ENCODE results near the gene COL5A1.

The COL5A1 gene

DNA sequence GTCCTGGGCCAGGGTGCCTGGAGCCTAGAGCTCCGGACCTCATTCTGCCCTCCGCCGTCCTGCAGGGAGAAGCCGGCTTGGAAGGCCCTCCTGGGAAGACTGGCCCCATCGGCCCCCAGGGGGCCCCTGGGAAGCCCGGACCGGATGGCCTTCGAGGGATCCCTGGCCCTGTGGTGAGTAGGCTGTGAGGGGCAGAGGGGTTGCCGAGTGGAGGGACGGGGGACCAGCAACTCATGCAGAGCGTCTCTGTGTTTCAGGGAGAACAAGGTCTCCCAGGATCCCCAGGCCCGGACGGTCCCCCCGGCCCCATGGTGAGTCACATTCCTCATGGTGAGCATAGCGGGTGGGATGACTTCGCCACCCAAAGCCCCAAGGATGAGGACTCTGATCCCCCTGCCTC, 177.0 kb downstream of the COL5A1 start:
- no peak for DNase-seq (ENCODE audit: low read depth)

DNA sequence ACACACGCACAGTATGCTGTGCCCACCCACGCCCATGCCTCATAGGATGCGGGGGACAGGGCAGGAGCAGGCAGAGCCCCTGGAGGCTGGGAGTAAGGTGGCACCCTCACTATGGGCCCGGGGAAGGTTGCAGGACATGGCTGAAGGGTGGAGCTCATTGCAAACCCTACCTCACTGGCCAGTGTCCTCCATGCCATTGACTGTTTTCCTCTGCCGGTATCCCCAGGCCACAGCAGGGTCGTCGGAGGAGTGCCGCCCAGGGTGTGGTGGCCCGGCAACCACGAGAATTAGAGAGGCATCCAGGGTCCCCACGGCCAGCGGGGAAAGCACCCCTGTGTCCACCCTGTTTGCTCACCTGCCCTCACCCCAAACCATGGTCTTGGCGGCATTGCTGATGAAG, 179.3 kb downstream of the COL5A1 start:
- no peak for DNase-seq (ENCODE audit: low read depth)

GRCh38 chr9:134822541-134822940, 180.9 kb downstream of the COL5A1 start:
- no peak for DNase-seq (ENCODE audit: low read depth)

DNA sequence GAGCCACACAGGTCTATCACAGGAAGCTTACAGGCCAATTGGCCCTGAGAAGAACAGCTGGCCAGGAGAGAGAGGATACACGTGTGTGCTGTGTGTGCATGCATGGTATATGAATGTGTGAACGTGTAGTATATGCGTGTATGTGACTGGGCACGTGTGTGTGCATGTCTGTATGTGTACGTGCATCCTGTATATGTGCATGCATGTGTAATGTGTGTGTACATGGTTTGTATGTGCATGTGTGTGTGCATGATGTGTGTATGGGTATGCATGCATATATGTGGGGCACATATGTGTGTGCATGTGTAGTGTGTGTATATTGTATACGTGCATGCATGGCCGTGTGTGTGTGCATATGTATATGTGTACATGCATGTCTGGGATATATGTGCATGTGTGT, 182.0 kb downstream of the COL5A1 start:
- DNase-seq (ENCODE audit: low read depth): no peak

- no peak for DNase-seq (ENCODE audit: low read depth)
These were observed 183.0 kb downstream of the COL5A1 start for GRCh38 chr9:134824583-134824982.

DNA sequence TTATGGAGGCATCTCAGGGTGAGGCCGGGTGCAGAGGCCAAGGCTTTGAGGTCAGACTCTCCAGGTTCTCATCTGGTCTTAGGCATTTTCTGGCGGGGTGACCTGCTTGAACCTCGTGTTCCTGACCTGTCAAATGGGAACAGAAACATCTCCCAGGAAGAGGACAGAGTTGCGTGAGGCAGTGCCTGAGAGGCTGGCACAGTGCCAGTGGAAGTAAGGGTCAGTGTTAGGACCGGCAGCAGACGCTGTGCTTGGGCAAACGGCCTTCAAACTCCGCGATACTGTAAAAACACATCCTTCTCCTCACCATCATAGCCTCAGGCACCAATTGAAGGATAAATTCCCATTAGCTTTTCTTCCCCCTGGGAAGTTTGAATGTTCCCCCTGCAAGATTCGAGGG, 183.4 kb downstream of the COL5A1 start:
- no peak for DNase-seq (ENCODE audit: low read depth)

DNA sequence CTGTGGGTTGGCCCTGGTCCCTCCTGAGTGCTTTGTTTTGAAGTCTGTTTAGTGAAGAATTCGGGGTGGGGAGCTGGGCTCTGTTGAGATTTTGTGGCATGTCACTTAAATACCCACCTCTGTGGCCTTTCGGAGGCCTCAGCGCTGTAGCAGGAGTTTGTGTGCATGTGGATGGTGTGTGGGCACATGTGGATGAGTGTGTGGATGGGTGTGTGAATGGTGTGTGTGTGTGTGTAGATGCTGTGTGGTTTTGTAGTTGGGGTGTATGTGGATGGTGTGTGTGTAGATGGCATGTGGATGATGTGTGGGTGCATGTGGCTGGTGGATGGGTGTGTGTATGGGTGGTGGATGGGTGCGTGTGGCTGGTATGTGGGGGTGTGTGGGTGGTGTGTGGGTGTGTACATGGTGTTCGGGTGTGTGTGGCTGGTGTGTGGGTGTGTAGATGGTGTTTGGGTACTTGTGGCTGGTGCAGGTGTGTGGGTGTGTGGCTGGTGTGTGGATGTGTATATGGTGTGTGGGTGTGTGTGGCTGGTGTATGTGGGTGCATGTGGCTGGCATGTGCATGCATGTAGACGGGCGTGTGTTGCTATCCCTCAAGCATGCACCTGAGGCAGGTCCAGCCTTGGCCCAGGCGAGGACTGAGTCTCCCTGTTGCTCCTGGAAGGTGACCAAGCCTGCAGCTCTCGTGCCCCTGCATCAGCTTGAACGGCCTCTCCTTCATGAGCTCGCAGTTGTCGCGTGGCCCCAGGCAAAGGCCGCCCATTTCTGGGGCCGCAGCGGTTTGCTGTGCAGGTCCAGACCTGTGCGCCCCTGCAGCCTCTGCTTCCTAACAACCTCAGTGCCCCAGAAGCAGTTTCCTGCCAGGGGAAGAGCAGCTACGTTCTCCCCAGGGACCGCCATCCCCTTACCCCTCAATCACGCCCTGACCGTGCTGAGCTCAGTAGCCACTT, 185.0 kb downstream of the COL5A1 start:
- no peak for DNase-seq (ENCODE audit: low read depth)

GRCh38 chr9:134827559-134827958, 186.0 kb downstream of the COL5A1 start:
- no peak for DNase-seq (ENCODE audit: low read depth)

GRCh38 chr9:134827993-134828392, 186.4 kb downstream of the COL5A1 start:
- no peak for DNase-seq (ENCODE audit: low read depth)

DNA sequence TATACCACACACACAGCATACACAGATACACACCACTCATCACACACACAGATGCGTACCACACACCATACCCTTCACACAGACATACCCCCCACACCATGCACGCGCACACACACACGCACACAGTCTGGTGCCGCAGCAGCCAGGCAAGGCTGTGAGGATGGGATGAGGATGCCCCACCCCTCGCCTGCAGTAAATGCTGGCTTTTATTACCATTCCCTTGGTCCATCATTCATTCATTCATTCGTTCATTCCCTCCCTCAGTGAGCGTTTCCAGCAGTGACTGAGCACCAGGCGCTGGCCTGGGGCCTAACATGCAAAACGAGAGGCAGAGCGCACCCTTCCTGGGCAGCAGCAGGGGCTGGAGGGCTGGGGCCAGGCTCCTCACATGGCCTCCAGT, 187.3 kb downstream of the COL5A1 start:
- DNase-seq (ENCODE audit: low read depth): no peak

DNA sequence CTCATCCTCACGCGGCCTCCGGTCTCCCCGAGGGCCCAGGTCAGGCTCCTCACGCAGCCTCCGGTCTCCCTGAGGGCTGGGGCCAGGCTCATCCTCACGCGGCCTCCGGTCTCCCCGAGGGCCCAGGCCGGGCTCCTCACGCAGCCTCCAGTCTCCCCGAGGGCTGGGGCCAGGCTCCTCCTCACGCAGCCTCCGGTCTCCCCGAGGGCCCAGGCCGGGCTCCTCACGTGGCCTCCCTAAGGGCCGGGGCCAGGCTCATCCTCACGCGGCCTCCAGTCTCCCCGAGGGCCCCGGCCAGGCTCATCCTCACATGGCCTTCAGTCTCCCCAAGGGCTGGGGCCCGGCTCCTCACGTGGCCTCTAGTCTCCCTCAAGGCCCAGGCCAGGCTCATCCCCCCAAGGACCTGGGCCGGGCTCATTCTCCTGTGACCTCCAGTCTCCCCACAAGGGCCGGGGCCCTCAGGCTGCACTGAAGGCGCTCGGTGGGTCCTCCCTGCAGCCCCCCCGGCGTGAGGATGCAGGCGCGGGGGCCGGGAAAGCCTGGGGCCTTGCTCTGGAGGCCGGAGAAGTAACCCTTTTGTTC, 187.8 kb downstream of the COL5A1 start:
- no peak for DNase-seq (ENCODE audit: low read depth)

DNA sequence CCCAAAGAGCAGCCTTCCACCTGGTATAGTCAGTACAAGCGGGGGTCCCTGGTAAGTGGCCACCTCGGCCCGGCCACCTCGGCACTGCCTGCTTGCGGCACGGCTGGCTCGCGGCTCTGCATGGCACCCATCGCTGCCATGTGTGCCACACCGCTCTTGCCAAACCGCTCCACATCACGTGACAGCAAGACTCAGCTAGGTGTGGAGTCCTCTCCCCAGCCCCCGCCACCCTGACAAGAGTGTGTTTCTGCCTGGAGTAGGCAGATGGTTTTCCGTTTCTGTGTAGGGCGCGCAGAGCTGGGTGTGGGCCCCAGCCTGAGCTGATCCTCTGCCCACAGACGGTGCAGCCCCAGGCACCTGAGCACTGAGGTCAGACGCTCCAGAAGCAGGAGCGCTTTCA, 188.5 kb downstream of the COL5A1 start:
- DNase-seq (ENCODE audit: low read depth): no peak

DNA sequence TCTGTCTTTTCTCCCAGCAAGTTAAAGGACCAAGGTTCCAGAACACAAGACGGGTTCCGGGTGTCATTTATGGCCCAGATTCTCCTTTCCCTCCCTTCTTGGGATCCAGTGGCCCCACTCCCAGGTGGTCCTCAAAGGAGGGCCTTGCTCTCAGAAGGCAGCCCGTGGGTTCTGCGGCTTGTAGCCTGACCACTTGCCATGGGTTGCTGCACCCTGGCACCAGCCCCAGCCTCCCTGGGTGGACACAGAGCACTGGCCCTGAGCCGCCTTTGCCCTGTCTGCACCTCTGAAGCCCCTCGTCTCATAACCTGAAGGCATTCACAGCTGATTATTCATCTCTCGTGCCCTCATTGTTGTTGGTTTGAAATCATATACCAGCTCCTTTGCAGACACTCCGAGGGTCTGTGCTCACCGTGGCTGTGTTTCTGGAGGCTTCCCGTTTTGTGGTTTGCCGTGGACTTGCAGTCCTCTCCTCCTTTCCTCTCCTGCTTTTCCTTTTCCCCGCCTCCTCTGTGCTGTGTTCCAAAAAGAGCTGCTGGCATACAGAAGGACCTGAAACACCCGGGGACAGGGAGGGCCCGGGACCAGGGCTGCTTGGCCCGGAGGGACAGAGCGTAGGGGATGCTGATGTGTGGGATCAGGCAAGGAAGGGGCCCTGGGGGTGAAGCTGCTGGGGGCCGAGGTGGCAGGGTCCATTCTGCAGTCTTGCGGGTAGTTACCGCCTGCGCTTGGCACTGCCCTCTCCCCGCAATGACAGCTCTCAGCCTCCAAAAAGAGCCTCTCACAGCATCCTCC, 189.5 kb downstream of the COL5A1 start:
- no peak for DNase-seq (ENCODE audit: low read depth)

- no peak for DNase-seq (ENCODE audit: low read depth)
These were observed 190.9 kb downstream of the COL5A1 start for GRCh38 chr9:134832471-134832870.

- DNase-seq (ENCODE audit: low read depth): no peak
These were observed 191.8 kb downstream of the COL5A1 start for GRCh38 chr9:134833294-134833880.

DNA sequence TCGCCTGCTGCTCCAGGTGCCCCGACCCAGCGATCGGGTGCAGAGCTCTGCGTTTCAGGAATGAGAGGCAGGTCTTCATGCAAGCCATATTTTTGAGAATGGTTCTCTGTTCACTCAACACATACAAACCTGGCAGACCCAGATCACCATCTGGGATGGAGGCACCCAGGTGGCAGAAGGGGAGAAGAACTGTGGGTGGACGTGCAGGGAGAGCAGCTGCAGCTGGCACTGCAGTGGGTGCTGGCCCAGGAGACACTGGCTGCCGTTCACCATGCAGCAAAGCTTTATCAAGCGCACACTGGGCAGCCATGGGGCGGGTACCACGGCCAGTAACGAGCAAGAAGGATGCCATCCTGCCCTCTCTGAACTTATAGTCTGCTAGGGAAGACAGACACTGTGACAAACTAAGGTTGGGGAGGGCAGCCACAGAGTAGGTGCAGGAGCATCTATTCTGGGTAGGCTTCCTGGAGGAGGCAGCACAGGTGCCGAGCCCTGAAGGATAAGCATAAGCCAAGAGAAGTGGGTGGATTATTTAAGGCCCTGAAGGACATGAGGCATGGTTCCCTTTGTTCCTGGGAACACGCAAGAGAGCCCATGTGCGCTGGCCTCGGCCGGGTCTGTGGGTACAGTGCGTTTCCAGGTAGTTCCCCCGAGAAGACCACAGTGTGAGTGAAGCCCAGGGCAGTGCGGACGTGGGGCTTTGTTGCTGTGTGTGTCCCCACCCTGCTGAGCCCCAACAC, 192.8 kb downstream of the COL5A1 start:
- DNase-seq (ENCODE audit: low read depth): no peak

- no peak for DNase-seq (ENCODE audit: low read depth)
These were observed 193.4 kb downstream of the COL5A1 start for GRCh38 chr9:134834957-134835419.

- no peak for DNase-seq (ENCODE audit: low read depth)
These were observed 193.8 kb downstream of the COL5A1 start for GRCh38 chr9:134835448-134835847.

GRCh38 chr9:134835987-134836386, 194.4 kb downstream of the COL5A1 start:
- DNase-seq (ENCODE audit: low read depth): no peak

DNA sequence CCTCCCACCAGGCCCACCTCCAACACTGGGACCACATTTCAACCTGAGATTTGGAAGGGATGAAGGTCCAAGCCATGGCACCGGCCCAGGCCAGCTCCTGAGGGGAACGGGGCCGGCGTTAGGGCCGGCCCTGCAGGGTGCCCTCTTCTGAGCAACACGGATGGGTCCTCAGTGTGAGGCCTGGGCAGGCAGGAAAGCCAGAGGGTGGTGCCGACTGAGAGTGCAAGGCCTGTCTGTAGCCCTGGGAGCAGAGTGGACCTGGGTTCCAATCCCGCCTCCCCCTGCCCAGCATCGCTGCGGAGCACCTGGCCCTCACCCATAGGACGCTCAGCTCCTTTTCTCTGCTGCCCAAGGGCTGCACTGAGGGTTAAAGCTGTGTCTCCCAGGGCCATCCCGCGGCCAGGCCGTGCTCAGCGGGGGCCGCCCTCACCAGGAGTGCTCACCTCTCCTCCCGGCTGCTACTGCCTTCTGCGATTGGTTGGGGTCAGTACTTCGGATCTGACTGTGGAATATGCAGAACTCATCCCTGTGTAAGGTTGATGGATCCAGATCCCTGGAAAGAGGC, 194.9 kb downstream of the COL5A1 start:
- DNase-seq (ENCODE audit: low read depth): no peak

GRCh38 chr9:134837529-134837928, 195.9 kb downstream of the COL5A1 start:
- no peak for DNase-seq (ENCODE audit: low read depth)
